ENCODE results near the gene VMP1. TPM values are rescaled to one million over a fixed set of nuclear protein-coding genes. Genes with fewer than 3 reads are reported as not detected.
A peak's percentile ranks its signal among the peaks of the same experiment; 100 is the strongest.

VMP1 gene
- total RNA-seq, 1 experiment from 2014 or later = 83.1 TPM

DNA sequence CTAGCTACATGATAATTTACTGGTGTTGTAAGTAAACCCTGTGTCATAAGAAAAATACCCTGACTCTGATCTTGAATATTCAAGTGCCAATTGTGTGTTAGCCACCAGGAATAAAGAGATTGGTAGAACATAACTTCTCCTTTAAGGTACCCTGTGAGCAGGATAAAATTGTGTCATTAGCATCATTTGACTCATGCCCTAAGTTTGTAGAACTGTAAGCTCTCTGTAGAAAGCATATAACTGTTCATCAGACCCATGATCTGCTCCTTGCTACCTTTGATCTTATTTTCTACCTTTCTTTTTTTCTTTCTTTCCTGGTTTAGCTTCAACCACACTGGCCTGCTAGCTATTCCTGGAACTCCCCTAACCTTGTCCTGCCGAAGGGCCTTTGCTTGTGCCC lies 36.1 kb upstream of the VMP1 start:
- H3K23me2 ChIP-seq (ENCODE audit: insufficient read length, low read depth, low read length, poor library complexity, severe bottlenecking) = no peaks in the 10 kb centered on the region
- no peak overlapping the region for H2BK120ac ChIP-seq (ENCODE audit: low read depth, low read length, poor library complexity, severe bottlenecking)
- H2BK12ac ChIP-seq (ENCODE audit: insufficient read length, low read depth, low read length) = no peak overlapping the region
- no peaks in the 10 kb centered on the region for H3K9me3 ChIP-seq (ENCODE audit: control insufficient read depth, low read depth, low read length)
- Mint-ChIP-seq H3K27me3 (ENCODE audit: low read depth) (no peaks in the 10 kb centered on the region), H3K27ac (peak overlapping the region in 1 of 3 experiments; percentile 68; a peak in 2 of 7 replicates), H3K36me3 (ENCODE audit: insufficient read depth in 1 of 3, low read depth in 3 of 3) (peaks cover 8 to 66% (median 38%) of the 10 kb centered on the region in 3 experiments; a peak in 5 of 7 replicates), H3K4me1 (no peaks in the 10 kb centered on the region), H3K9me3 (no peaks in the 10 kb centered on the region), H3K4me3 (no peak overlapping the region)
- H3K56ac ChIP-seq (ENCODE audit: insufficient read length, low read depth, low read length) = no peak overlapping the region
- no peak overlapping the region for H3T11ph ChIP-seq (ENCODE audit: low read length)
- no CpG with 5 or more reads among the region's 1 CpG for WGBS (ENCODE audit: extremely low coverage, insufficient read length, low lambda C conversion rate)
- no peak overlapping the region for H3K18ac ChIP-seq (ENCODE audit: insufficient read length, low read depth, low read length)
- H3K27me3 ChIP-seq (ENCODE audit: insufficient read depth, low read length) = no peaks in the 10 kb centered on the region
- no peak overlapping the region for H3K23ac ChIP-seq (ENCODE audit: insufficient read length, low read depth, low read length)
- no peaks in the 10 kb centered on the region for H4K20me1 ChIP-seq (ENCODE audit: control insufficient read depth, insufficient read depth, insufficient read length)
- H4K8ac ChIP-seq (replicated peaks; ENCODE audit: insufficient read length, low read depth, low read length) = no peak overlapping the region
- no peak overlapping the region for H3K9ac ChIP-seq (ENCODE audit: extremely low read depth, insufficient read length, low read length)
- H2AFZ ChIP-seq (ENCODE audit: low read length) = no peak overlapping the region
- no peak overlapping the region for H2AK5ac ChIP-seq (ENCODE audit: insufficient read length, low read length)
- no peak overlapping the region for H3K4me2 ChIP-seq (ENCODE audit: insufficient read depth, insufficient read length, low read length)
- H3K79me2 ChIP-seq (ENCODE audit: insufficient read depth, low read length) = no peaks in the 10 kb centered on the region
- no peak overlapping the region for H3K14ac ChIP-seq (ENCODE audit: insufficient read depth, low read length)
- H2BK5ac ChIP-seq (ENCODE audit: insufficient read length, low read length) = no peak overlapping the region
- H2BK15ac ChIP-seq (ENCODE audit: low read depth, low read length) = no peak overlapping the region
- H3K4me1 ChIP-seq (ENCODE audit: insufficient read depth, low read length) = no peaks in the 10 kb centered on the region
- H3K79me1 ChIP-seq (ENCODE audit: insufficient read depth, low read depth, low read length, poor library complexity, severe bottlenecking) = no peaks in the 10 kb centered on the region
- no peak for DNase-seq
- H3K4ac ChIP-seq (ENCODE audit: low read depth, low read length) = no peak overlapping the region
- no peak overlapping the region for H4K91ac ChIP-seq (ENCODE audit: insufficient read length, low read depth, low read length)
- no peak overlapping the region for H4K5ac ChIP-seq (ENCODE audit: insufficient read length, low read depth, low read length)
- no peak overlapping the region for H3K27ac ChIP-seq (ENCODE audit: insufficient read length, low read depth, low read length)
- H2BK20ac ChIP-seq (ENCODE audit: low read depth, low read length, poor library complexity, severe bottlenecking) = no peak overlapping the region
- TF ChIP-seq, protein P1, sequence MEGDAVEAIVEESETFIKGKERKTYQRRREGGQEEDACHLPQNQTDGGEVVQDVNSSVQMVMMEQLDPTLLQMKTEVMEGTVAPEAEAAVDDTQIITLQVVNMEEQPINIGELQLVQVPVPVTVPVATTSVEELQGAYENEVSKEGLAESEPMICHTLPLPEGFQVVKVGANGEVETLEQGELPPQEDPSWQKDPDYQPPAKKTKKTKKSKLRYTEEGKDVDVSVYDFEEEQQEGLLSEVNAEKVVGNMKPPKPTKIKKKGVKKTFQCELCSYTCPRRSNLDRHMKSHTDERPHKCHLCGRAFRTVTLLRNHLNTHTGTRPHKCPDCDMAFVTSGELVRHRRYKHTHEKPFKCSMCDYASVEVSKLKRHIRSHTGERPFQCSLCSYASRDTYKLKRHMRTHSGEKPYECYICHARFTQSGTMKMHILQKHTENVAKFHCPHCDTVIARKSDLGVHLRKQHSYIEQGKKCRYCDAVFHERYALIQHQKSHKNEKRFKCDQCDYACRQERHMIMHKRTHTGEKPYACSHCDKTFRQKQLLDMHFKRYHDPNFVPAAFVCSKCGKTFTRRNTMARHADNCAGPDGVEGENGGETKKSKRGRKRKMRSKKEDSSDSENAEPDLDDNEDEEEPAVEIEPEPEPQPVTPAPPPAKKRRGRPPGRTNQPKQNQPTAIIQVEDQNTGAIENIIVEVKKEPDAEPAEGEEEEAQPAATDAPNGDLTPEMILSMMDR (conservative IDR thresholded peaks at IDR 0.05) = no peak

Data from H9 (cell line).